Stimulated activated naive CD8-positive, alpha-beta T cell treated with anti-CD3 and anti-CD28 coated beads, Interleukin-15, amount 100 ng/mL, for 72 hours (primary cell): Measurements from ENCODE around the gene ZNF688.
"Not testable (repeated sequence)": the region's sequence is repeated elsewhere in the genome, so short reads cannot be mapped to it uniquely, and the experiment has no call there.

Source experiments
- ATAC-seq: fragments of 150-1000 bp; cut with Tn5 transposase; 2 replicates; pipeline ENCODE4 v1.10.0; 2021; ENCODE audit warnings: mild to moderate bottlenecking, moderate library complexity
- DNase-seq, 2 donors: peaks; one replicate each; pipeline ENCODE4 v3.0.0; 2021 to 2022
- H3K27ac Mint-ChIP-seq, 2 donors: one replicate each; pipeline ENCODE4 v1.8.0; 2022; ENCODE audit warnings: mild to moderate bottlenecking in 2 of 2, mixed read lengths in 2 of 2, moderate library complexity in 2 of 2
- H3K27me3 Mint-ChIP-seq: one replicate; pipeline ENCODE4 v1.8.0; 2022; ENCODE audit warnings: mixed read lengths
- H3K4me1 Mint-ChIP-seq: one replicate; pipeline ENCODE4 v1.8.0; 2022; ENCODE audit warnings: mild to moderate bottlenecking, mixed read lengths
- H3K4me3 Mint-ChIP-seq, 2 donors: one replicate each; pipeline ENCODE4 v1.8.0; 2022; ENCODE audit warnings: mild to moderate bottlenecking in 2 of 2, mixed read lengths in 2 of 2, moderate library complexity in 1 of 2
- H3K9me3 Mint-ChIP-seq, 2 donors: one replicate each; pipeline ENCODE4 v1.8.0; 2022; ENCODE audit warnings: mixed read lengths in 2 of 2

ZNF688 gene

GRCh38 chr16:30554557-30555314 is 16.8 kb downstream of the ZNF688 start:
- H3K9me3 Mint-ChIP-seq: no peaks in the 10 kb centered on the region
- H3K27ac Mint-ChIP-seq: peak overlapping the region in 1 of 2 donors; percentile 46
- no peaks in the 10 kb centered on the region for H3K27me3 Mint-ChIP-seq
- DNase-seq (no peak), ATAC-seq (no peak)
- peaks cover 78% of the 10 kb centered on the region for H3K4me1 Mint-ChIP-seq
- no peak overlapping the region for H3K4me3 Mint-ChIP-seq

DNA sequence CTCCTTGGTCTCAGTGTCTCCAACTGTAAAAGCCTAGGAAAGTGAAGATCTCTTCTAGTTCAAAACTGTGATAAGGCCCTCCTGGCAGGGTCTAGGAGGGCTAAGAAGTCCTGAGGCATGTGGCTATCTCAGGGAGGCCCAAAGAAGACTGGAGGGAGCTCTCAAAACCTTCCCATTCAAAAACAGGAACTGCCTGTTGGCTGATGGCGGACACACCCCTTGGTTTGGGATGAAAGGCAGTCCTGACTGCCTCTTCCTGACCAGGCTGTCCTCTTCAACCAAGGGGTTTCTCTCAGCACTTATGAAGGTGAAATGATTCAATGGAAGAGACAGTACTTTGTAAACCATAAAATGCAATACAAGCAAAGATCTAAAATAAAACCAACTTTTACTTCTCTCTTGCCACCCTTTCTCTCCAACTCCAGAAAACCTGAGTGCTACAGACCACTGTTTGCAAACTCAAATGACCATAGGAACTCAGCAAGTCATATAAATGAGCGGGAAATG is 18.1 kb downstream of the ZNF688 start:
- peak overlapping the region in 1 of 2 donors; percentile 54 for H3K27ac Mint-ChIP-seq
- H3K4me1 Mint-ChIP-seq: peaks cover 80% of the 10 kb centered on the region
- ATAC-seq (no peak), DNase-seq (no peak)
- H3K4me3 Mint-ChIP-seq: no peak overlapping the region
- no peaks in the 10 kb centered on the region for H3K9me3 Mint-ChIP-seq
- no peaks in the 10 kb centered on the region for H3K27me3 Mint-ChIP-seq

- Mint-ChIP-seq H3K9me3 (no peaks in the 10 kb centered on the region), H3K27me3 (no peaks in the 10 kb centered on the region), H3K4me3 (peak overlapping the region in 1 of 2 donors; percentile 9), H3K27ac (peak overlapping the region; percentile 48 to 82), H3K4me1 (peaks cover 81% of the 10 kb centered on the region)
- no peak for DNase-seq
- ATAC-seq: no peak
Observed at GRCh38 chr16:30552956-30553355, 18.6 kb downstream of the ZNF688 start.

GRCh38 chr16:30551781-30552180 is 19.7 kb downstream of the ZNF688 start:
- ATAC-seq (peak; percentile 86), DNase-seq (peak; percentile 36 to 63)
- peak overlapping the region; percentile 34 to 82 for H3K27ac Mint-ChIP-seq
- H3K4me3 Mint-ChIP-seq: peak overlapping the region; percentile 73 to 82
- no peaks in the 10 kb centered on the region for H3K9me3 Mint-ChIP-seq
- H3K4me1 Mint-ChIP-seq: peaks cover 82% of the 10 kb centered on the region
- H3K27me3 Mint-ChIP-seq: no peaks in the 10 kb centered on the region

- Mint-ChIP-seq H3K27ac (no peak overlapping the region), H3K4me1 (peaks cover 56% of the 10 kb centered on the region), H3K27me3 (no peaks in the 10 kb centered on the region), H3K9me3 (no peaks in the 10 kb centered on the region), H3K4me3 (no peak overlapping the region)
- DNase-seq (no peak), ATAC-seq (no peak)
Observed at GRCh38 chr16:30548416-30549253, 22.9 kb downstream of the ZNF688 start.

DNA sequence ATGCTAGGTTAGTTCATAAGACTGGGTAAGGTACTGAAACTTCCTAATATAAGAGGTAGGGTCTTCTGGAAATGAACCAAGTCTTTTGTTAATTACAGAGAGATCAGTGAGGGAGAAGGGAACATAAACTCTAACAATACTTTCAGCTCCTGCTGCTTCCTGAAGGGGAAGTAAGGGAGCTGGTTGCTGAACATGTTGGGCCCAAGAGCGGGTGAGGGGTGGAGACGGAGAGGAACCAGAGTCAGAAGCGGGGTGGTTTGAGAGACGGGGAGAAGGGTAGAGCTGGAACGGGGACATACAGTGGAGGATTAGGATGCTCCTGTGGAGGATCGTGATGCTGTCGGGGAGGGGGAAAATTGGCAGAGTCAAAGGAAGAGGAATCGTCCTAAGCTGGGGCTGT is 25.4 kb downstream of the ZNF688 start:
- peaks cover 31% of the 10 kb centered on the region for H3K4me1 Mint-ChIP-seq
- no peak for DNase-seq
- H3K9me3 Mint-ChIP-seq: no peaks in the 10 kb centered on the region
- H3K27me3 Mint-ChIP-seq: no peaks in the 10 kb centered on the region
- no peak for ATAC-seq
- no peak overlapping the region for H3K27ac Mint-ChIP-seq
- no peak overlapping the region for H3K4me3 Mint-ChIP-seq

- ATAC-seq (no peak), DNase-seq (no peak)
- no peak overlapping the region for H3K27ac Mint-ChIP-seq
- no peak overlapping the region for H3K4me3 Mint-ChIP-seq
- no peaks in the 10 kb centered on the region for H3K9me3 Mint-ChIP-seq
- no peaks in the 10 kb centered on the region for H3K27me3 Mint-ChIP-seq
- peaks cover 24% of the 10 kb centered on the region for H3K4me1 Mint-ChIP-seq
Observed at GRCh38 chr16:30543067-30543466, 28.4 kb downstream of the ZNF688 start.

DNA sequence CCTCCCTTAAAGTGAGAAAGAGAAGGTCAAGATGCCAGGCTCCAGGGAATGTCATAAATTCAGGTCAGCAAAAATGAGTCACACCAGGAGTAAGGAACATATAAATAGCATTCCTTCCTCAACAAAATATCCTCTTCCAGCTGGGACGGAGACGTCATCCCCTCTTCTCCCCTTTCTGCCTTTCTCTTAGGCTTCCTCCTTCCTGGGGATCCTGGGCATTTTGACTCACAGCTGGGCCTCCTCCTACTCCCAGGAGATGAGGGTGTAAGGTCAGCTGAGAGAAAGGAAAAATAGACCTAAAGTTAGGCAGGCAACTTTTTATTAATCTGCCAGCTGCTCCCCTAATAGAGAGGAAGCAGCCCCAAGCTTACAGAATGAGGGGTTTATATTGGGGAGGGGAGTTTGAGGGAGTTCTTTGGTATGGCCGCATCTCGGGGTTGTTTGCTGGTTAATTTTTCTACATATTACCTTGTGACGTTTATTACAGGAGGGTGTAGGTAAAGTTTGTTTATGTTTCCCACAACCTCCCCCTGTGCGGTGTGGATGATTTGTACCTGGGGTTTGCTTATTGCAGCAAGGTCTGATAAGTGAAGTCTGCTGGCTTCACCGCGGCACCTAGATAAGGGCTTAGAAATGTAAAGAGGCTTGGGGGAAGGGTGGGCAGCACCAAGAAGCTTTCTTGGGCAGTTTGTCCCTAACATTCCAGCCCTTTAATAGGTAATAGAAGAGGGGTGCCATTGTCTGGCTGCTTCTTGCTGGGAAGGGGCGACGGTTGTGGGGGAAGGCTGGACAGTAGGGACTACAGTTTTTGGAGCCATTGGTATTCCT is 29.8 kb downstream of the ZNF688 start:
- ATAC-seq: no peak
- H3K27ac Mint-ChIP-seq: no peak overlapping the region
- no peak for DNase-seq
- no peaks in the 10 kb centered on the region for H3K27me3 Mint-ChIP-seq
- H3K4me1 Mint-ChIP-seq: peaks cover 33% of the 10 kb centered on the region
- no peak overlapping the region for H3K4me3 Mint-ChIP-seq
- H3K9me3 Mint-ChIP-seq: no peaks in the 10 kb centered on the region

DNA sequence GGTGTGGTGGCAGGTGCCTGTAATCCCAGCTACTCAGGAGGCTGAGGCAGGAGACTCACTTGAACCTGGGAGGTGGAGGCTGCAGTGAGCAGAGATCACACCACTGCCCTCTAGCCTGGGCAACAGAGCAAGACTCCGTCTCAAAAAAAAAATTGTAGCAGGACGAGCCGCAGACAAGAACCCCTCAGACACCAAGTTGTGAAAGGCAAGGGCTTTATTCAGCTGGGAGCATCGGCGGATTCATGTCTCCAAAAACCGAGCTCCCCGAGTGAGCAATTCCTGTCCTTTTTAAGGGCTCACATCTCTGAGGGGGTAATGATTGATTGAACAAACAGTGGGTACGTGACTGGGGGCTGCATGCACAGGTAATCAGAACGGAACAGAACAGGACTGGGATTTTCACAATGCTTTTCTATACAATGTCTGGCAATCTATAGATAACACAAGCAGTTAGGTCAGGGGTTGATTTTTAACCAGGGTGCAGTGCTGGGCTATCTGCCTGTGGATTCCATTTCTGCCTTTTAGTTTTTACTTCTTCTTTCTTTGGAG is 30.5 kb downstream of the ZNF688 start:
- not testable (repeated sequence) for H3K9me3 Mint-ChIP-seq, H3K27ac Mint-ChIP-seq, H3K27me3 Mint-ChIP-seq, H3K4me3 Mint-ChIP-seq, DNase-seq, ATAC-seq
- H3K4me1 Mint-ChIP-seq: peaks cover 39% of the 10 kb centered on the region

GRCh38 chr16:30539986-30540526 is 31.5 kb downstream of the ZNF688 start:
- DNase-seq, ATAC-seq, H3K4me3 Mint-ChIP-seq, H3K27ac Mint-ChIP-seq, H3K9me3 Mint-ChIP-seq, H3K27me3 Mint-ChIP-seq: not testable (repeated sequence)
- H3K4me1 Mint-ChIP-seq: peaks cover 38% of the 10 kb centered on the region

DNA sequence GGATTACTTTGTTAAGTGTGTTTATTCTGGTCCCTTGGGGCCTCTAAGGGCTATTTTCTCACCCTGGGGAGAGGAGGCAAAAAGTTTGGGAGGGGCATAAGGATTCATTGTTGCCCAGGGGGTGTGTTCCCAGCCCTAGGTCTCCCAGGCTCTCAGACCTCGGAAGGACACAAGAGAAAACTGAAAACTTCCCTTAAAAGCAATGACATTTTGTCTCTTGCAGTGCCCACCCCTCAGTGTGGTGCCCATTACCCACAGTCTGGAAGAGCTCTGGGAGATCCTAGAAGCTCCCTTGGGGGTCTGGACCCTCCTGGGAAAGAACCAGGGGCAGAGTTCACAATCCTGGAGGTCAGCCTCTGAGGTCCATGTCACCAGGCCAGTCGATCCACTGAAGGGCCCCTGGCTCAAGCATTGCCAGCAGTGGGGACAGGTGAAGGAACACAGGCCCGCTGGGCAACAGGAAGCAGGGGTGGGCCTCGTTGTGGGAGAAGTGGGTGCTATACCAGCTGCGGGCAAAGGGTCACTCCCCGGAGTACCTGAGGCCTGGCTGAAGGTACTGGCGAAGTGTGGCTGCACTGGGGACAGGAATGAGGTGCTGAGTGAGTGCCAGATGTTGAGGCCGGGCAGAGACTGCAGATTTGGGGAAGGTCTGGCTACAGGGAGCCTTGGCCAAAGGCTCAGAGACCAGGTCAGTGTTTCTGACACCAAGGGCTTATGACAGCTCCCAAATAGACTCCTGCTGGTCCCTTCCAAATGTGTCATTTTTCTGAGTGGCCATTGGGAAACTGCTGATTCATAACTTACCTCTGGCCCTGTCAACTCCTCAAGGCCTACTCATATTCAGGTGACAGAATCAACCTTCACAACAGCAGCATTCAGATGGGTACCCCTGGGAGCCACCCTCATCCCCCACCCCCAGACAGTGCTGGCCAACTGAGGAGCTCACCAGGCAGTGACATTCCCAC is 32.2 kb downstream of the ZNF688 start:
- DNase-seq (no peak), ATAC-seq (no peak)
- Mint-ChIP-seq H3K27ac (no peak overlapping the region), H3K4me3 (no peak overlapping the region), H3K27me3 (no peaks in the 10 kb centered on the region), H3K4me1 (peaks cover 38% of the 10 kb centered on the region), H3K9me3 (no peaks in the 10 kb centered on the region)

DNA sequence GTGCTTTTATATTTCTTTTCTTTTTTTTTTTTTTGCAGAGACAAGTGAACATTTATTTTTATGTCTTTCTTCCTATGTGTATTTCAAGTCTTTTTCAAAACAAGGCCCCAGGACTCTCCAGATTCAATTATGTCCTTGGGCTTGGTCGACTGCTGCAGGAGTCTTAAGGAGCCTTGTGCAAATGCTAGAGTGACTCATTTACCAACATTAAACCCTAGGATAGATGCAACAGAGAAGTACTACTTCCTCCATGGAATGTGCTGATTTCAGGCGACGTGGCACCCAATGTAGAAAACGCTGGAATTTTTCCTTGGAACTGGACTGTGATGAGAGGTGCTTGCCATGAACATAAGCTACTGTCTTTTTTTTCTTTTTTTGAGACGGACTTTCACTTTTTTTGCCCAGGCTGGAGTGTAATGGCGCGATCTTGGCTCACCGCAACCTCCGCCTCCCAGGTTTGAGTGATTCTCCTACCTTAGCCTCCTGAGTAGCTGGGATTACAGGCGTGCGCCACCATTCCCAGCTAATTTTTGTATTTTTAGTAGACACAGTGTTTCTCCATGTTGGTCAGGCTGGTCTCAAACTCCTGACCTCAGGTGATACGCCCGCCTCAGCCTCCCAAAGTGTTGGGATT is 35.0 kb downstream of the ZNF688 start:
- not testable (repeated sequence) for DNase-seq, ATAC-seq, H3K27me3 Mint-ChIP-seq, H3K9me3 Mint-ChIP-seq
- Mint-ChIP-seq H3K4me3 (peak overlapping the region; percentile 92 to 96), H3K4me1 (peaks cover 56% of the 10 kb centered on the region), H3K27ac (peak overlapping the region; percentile 99 to 100)

DNA sequence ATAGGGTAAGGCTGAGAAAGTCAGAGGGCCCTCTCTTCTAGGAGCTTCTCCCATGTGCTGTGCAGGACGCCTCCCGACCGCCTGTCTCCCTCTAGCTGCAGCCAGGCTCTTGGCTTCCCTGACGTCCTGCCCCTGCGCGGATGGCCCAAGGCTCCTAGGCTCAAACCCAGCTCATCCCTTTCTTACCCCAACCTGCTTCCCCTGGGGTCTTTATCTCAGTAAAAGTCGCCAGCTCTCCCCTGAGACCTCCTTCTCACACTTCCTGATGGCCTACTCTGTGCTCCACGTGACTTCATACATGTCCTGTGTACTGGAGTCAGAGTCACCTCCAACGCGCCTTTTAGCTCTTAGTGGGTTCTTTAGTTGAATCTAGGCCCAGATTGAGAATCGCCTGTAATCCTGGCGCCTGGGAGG is 35.7 kb downstream of the ZNF688 start:
- DNase-seq (peak; percentile 54 to 79), ATAC-seq (peak; percentile 81)
- Mint-ChIP-seq H3K27ac (peak overlapping the region; percentile 99 to 100), H3K4me3 (peak overlapping the region; percentile 92 to 96), H3K4me1 (peaks cover 62% of the 10 kb centered on the region), H3K9me3 (no peaks in the 10 kb centered on the region), H3K27me3 (no peaks in the 10 kb centered on the region)
